ENCODE results near the gene SH2D6.
A peak's percentile ranks its signal among the peaks of the same experiment; 100 is the strongest.
"Not testable (repeated sequence)": the region's sequence is repeated elsewhere in the genome, so short reads cannot be mapped to it uniquely, and the experiment has no call there.

Gene SH2D6

GRCh38 chr2:85423525-85423924 lies 5.0 kb downstream of the SH2D6 start:
- DNase-seq, result no peak

GRCh38 chr2:85425588-85425987 lies 7.1 kb downstream of the SH2D6 start:
- DNase-seq, result no peak

GRCh38 chr2:85427300-85427835 lies 8.9 kb downstream of the SH2D6 start:
- no peak for DNase-seq

GRCh38 chr2:85428343-85428881 lies 9.9 kb downstream of the SH2D6 start:
- DNase-seq, result peak; percentile 80

- DNase-seq, result no peak
These were observed 10.9 kb downstream of the SH2D6 start for GRCh38 chr2:85429213-85429923.

GRCh38 chr2:85429924-85430289 lies 11.4 kb downstream of the SH2D6 start:
- DNase-seq, result no peak

GRCh38 chr2:85430752-85431569 lies 12.4 kb downstream of the SH2D6 start:
- no peak for DNase-seq

- DNase-seq, result no peak
These were observed 13.2 kb downstream of the SH2D6 start for GRCh38 chr2:85431570-85432205.

- DNase-seq, result peak; percentile 63
These were observed 15.1 kb downstream of the SH2D6 start for GRCh38 chr2:85433511-85434089.

GRCh38 chr2:85434696-85435095 lies 16.2 kb downstream of the SH2D6 start:
- DNase-seq, result no peak

GRCh38 chr2:85435220-85435958 lies 16.9 kb downstream of the SH2D6 start:
- DNase-seq, result no peak

- peak; percentile 22 for DNase-seq
These were observed 17.7 kb downstream of the SH2D6 start for GRCh38 chr2:85435981-85436835.

- peak; percentile 36 for DNase-seq
These were observed 18.4 kb downstream of the SH2D6 start for GRCh38 chr2:85436836-85437487.

GRCh38 chr2:85437488-85438200 lies 19.1 kb downstream of the SH2D6 start:
- DNase-seq, result peak; percentile 90

- no peak for DNase-seq
These were observed 19.9 kb downstream of the SH2D6 start for GRCh38 chr2:85438201-85439024.

GRCh38 chr2:85439025-85439472 lies 20.5 kb downstream of the SH2D6 start:
- no peak for DNase-seq

GRCh38 chr2:85439569-85439968 lies 21.1 kb downstream of the SH2D6 start:
- not testable (repeated sequence) for DNase-seq

- no peak for DNase-seq
These were observed 21.5 kb downstream of the SH2D6 start for GRCh38 chr2:85439986-85440385.

GRCh38 chr2:85440729-85441128 lies 22.2 kb downstream of the SH2D6 start:
- no peak for DNase-seq
